Effector CD8-positive, alpha-beta T cell (primary cell): ENCODE measurements around the gene SPEN.

Experiments used
- DNase-seq: peaks from one replicate; lab custom pipeline; 2025; lab: John Stamatoyannopoulos, UW

The SPEN gene

GRCh38 chr1:15937146-15937545 lies 89.6 kb downstream of the SPEN start:
- DNase-seq: no peak

GRCh38 chr1:15937706-15938168 lies 90.2 kb downstream of the SPEN start:
- no peak for DNase-seq

DNA sequence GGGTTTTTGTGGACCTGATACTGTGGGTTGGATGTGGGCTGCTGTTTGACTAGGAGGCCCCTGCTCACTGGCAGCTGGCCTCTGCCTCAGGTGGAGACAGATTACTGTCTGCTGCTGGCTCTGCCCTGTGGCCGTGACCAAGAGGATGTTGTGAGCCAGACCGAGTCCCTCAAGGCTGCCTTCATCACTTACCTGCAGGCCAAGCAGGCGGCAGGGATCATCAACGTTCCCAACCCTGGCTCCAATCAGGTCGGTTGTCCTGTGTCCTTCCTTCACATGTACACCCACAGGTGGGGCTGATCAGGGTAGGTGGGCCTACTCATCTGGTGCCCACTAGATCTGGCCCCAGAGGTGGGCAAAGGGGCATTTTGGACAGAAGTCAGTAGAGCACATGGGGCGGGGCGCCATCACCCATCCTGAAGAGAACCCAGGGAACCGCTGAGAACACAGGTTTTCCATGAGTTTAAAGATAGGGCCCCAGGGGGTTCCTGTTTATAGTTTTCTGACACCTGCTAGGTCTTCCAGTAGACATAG lies 91.2 kb downstream of the SPEN start:
- no peak for DNase-seq

DNA sequence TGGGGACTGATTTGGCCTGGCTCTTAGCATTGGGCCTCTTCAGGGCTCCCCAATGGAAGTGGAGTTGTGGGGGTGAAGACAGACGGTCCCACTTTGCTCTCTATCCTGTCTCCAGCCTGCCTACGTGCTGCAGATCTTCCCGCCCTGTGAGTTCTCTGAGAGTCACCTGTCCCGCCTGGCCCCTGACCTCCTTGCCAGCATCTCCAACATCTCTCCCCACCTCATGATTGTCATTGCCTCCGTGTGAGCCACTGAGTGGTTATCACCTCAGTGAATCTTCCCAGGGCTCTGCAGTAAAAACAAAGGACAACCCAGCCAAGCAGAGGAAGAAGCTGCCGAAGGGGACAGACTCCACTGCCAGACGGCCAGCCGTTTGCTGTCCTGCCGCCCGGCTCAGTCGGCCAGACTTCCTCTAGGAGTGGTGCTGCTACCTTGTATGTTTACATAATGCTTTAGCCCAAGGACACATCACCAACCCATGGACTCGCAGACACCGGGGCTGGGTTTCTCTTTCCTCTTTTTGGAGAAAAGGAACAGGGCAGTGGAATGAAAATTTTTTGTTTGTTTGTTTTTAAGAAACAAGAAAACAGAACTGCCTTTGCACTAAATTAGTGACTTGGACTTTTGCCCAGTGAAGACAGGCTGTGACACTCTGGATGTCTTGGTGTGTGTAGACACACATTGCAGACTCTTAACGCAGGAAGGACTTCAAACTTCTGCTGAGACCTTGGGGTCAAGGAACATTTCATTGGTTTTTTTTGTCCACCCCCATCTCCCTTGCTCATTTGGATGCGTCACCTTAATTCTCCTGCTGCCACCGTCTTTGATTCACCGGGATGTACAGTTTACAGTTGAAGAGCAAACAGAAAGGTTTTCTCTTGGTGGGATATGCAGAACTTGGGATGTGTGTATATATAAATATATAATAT lies 91.9 kb downstream of the SPEN start:
- no peak for DNase-seq

- no peak for DNase-seq
Measured at GRCh38 chr1:15940110-15941043, 92.9 kb downstream of the SPEN start.

- no peak for DNase-seq
Measured at GRCh38 chr1:15941044-15941840, 93.7 kb downstream of the SPEN start.

DNA sequence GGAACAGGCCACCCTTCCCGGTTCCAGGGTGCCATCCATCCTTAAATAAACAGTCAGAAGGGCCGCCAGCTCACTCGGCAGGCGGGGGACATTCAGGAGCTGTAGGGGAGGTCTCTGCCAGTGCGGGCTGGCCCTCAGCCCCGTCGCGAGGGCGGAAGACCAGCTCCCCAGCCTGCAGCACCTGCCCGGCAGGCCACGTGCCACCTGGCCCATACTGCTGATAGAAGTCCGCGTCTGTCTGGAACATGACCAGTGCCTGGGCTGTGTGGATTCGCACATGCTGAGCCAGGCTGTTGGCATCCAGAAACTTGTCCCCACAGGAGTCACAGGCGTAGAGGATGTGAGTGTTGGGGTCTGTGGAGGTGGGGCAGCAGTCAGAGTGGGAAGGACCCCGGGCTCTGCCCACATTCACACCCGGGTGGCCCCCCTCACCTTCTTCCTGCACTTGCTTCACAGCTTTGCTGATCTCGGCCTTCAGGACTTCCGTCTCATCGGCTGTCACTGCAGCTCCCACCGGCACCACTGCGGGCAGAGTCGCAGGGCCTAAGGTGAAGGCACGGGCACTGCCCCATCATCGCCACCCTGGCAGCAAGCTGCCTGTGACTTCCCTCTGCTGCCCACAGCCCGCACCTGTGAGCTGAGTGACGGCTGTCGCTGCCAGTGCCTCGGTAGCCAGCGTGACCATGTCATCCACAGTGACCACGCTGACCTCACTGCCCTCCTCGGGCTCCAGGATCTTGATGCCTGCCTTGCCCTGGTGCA lies 94.6 kb downstream of the SPEN start:
- DNase-seq: no peak

GRCh38 chr1:15942661-15943327 lies 95.3 kb downstream of the SPEN start:
- DNase-seq: no peak

DNA sequence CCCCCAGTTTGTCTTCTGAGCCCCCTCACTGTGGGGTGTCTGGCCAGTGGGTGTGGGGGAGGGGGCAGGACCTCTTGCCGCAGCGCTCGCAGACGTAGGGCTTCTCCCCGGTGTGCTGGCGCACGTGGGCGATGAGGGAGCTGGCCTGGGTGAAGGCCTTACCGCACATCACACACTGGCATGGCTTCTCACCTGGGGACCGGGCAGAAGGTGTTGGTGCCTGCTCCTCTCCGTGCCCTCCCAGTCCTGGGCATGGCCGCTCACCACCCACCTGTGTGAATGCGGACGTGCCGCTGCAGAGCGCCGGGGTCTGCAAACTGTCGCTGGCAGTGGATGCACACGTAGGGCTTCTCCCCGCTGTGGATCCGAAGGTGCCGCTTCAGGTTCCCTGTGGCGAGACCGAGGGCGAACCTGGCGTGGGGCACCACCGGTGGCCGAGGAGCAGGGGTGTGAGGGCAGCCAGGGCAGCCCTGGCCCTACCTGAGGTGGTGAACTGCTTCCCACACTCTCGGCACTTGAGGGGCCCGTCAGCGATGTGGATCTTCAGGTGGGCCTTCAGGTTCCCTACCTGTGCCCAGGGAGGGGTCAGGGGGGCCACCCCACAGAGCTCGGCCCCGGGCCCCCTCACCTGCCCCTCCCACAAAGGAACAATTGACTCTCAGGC lies 96.0 kb downstream of the SPEN start:
- DNase-seq: no peak

DNA sequence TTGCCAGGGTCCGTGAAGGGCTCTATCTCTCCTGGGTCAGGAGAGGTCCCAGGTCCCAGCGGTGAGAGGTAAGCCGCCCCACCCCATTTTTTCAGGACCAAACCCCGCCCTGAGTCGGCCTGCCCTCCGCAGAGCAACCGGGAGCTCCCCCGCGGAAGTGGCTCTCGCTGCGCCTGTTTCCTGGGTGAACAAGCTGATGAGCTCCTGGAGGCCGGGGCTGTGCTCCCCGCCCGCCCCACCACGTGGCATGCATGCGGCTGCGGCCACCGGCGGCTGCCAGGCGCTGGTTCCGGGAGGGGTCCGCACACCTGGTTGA lies 96.4 kb downstream of the SPEN start:
- DNase-seq: no peak

- no peak for DNase-seq
Measured at GRCh38 chr1:15944308-15945010, 97.0 kb downstream of the SPEN start.

DNA sequence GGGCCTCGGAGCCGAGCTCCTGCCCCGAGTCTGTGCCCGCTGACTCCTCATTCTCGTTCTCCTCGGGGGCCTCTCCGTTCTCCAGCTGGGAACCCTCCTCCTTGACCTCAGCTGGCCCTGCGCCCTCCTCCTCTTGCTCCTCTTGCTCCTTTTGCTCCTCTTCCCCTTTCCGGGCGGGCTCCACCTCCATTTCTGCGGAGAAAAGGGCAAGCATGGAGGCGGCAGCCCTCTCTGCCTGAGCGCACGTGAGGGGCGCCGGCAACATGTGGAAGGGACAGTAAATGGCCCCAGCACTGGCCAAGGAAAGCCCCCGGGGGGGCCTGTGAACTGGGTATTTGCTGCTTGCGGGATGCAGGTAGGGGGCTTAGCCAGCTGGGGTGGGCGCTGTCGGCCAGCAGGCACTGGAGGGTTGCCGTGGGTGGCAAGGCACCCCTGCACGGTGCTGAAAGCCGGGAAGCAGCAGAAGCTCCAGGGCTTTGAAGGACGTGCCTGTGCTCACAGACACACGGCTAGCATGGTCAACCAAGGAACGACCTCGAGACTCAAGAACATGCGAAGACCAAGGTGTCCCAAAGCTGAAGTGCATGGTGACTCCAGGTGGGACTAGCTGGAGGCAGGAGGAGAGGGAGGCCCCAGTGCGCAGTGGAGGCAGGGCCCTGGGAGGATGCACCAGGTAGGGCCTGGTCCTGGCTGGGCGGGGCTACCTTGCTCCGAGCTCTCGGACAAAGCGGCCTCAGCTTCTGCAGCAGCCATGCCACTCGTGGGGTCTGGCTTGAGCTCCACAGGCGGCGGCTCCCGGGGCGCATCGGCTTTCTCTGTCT lies 97.7 kb downstream of the SPEN start:
- no peak for DNase-seq

DNA sequence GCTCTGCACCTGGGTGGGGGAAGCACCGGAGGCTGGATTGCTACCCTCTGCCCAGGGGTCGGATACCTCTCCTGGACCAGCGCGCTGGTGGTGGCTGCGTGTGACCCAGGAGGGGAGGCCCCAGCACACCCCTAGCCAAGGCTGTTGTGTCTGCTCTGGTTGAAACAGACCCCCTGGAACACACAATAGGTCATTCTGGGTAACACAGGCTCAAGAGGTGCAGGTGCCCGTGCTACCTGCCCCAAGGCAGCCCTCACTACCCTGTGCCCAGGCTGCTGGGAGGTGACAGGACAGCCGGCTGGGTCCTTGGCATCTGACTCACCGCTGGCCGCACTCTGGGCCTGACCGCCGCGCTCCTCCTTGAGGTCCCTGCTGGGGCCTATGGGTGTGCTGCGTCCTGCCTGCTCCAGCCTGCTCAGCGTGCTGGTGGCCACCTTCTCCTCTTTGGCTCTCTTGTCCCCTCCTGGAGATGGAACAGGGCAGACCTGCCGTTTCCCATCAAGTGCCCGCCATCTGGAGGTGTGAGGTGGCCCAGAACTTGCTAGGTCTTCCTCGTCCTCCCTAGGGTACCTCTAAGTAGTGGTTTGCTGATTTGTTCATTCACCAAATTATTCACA lies 98.4 kb downstream of the SPEN start:
- no peak for DNase-seq

GRCh38 chr1:15946571-15947381 lies 99.3 kb downstream of the SPEN start:
- DNase-seq: no peak

- DNase-seq: no peak
Measured at GRCh38 chr1:15947382-15948090, 100.0 kb downstream of the SPEN start.

DNA sequence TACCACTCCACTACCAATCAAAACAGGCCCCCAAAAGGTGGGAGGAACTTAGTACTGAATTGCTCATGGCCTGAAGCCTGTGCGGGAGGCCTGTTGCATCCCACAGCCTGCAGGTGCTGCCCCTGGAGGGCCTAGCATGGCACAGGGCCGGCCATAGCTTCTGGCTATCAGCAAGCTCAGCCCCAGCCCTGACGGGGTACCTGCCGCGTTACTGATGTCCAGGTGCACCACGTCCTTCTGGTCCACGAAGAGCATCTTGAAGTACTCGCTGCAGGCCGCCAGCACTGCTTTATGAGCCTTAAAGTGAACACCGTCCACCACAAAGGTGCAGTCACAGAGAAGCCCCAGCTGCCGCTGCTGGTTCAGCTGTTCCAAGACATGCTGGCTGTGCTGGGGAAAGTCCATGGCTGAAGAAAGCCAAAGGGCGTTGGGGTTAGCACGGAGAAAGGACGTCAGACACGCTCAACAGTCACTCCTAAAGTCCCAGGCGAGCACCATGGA lies 100.6 kb downstream of the SPEN start:
- DNase-seq: no peak
